HG03442 (cell line): ENCODE data around the gene CACNA1H.
"Not testable (repeated sequence)": the region's sequence is repeated elsewhere in the genome, so short reads cannot be mapped to it uniquely, and the experiment has no call there.

ENCODE experiments used
- ATAC-seq: cut with Tn5 transposase; IDR thresholded peaks from one replicate; pipeline ENCODE4 v1.9.1; 2021; ENCODE audit warnings: mild to moderate bottlenecking, moderate library complexity; ENCODE audit not compliant: unreplicated experiment

Gene CACNA1H

GRCh38 chr16:1221628-1222552 lies 69.0 kb downstream of the CACNA1H start:
- ATAC-seq: no peak

GRCh38 chr16:1222553-1223354 lies 69.8 kb downstream of the CACNA1H start:
- ATAC-seq: no peak

GRCh38 chr16:1223355-1224214 lies 70.7 kb downstream of the CACNA1H start:
- ATAC-seq: no peak

GRCh38 chr16:1224558-1224957 lies 71.7 kb downstream of the CACNA1H start:
- ATAC-seq: no peak

GRCh38 chr16:1225051-1225451 lies 72.1 kb downstream of the CACNA1H start, which contains the start of gene TPSG1:
TSS of gene TPSG1 (minus strand) at chr16:1225268. CDS start at chr16:1225252, 16 bp downstream.
- ATAC-seq: no peak

- ATAC-seq: not testable (repeated sequence)
Measured at GRCh38 chr16:1225728-1226311, 72.9 kb downstream of the CACNA1H start.

- not testable (repeated sequence) for ATAC-seq
Measured at GRCh38 chr16:1226692-1227091, 73.8 kb downstream of the CACNA1H start.

- ATAC-seq: not testable (repeated sequence)
Measured at GRCh38 chr16:1228227-1228626, 75.3 kb downstream of the CACNA1H start.

- not testable (repeated sequence) for ATAC-seq
Measured at GRCh38 chr16:1229476-1229875, 76.6 kb downstream of the CACNA1H start.

- not testable (repeated sequence) for ATAC-seq
Measured at GRCh38 chr16:1230084-1230470, 77.2 kb downstream of the CACNA1H start, which contains the start of gene TPSB2. TSS of gene TPSB2 (minus strand) at chr16:1230184. CDS start at chr16:1229951, 233 bp downstream.

GRCh38 chr16:1230471-1231212 lies 77.7 kb downstream of the CACNA1H start:
- ATAC-seq: not testable (repeated sequence)

GRCh38 chr16:1231301-1231700 lies 78.4 kb downstream of the CACNA1H start:
- not testable (repeated sequence) for ATAC-seq

- ATAC-seq: not testable (repeated sequence)
Measured at GRCh38 chr16:1232049-1232748, 79.3 kb downstream of the CACNA1H start.

- ATAC-seq: not testable (repeated sequence)
Measured at GRCh38 chr16:1236659-1237058, 83.8 kb downstream of the CACNA1H start.

GRCh38 chr16:1237990-1238389 lies 85.1 kb downstream of the CACNA1H start:
- ATAC-seq: no peak

GRCh38 chr16:1238909-1239308 lies 86.0 kb downstream of the CACNA1H start:
- ATAC-seq: not testable (repeated sequence)

- ATAC-seq: not testable (repeated sequence)
Measured at GRCh38 chr16:1239575-1239974, 86.7 kb downstream of the CACNA1H start.

- ATAC-seq: not testable (repeated sequence)
Measured at GRCh38 chr16:1240436-1240835, 87.5 kb downstream of the CACNA1H start, which contains the start of gene TPSAB1. TSS of gene TPSAB1 (plus strand) at chr16:1240705. CDS start at chr16:1240939, 234 bp downstream.

GRCh38 chr16:1241081-1241480 lies 88.2 kb downstream of the CACNA1H start:
- not testable (repeated sequence) for ATAC-seq
